Mucosa of stomach (tissue), 1 donor: ENCODE results near the gene MLNR.

Experiments
- H3K27me3 ChIP-seq: one replicate; pipeline ENCODE4 v1.7.0; 2013; ENCODE audit warnings: mild to moderate bottlenecking, low read length; ENCODE audit not compliant: control insufficient read depth, insufficient read depth
- H3K36me3 ChIP-seq: one replicate; pipeline ENCODE4 v1.7.0; 2013; ENCODE audit warnings: low read length; ENCODE audit not compliant: control insufficient read depth, insufficient read depth
- H3K4me1 ChIP-seq: one replicate; pipeline ENCODE4 v1.7.0; 2013; ENCODE audit warnings: mild to moderate bottlenecking, low read length; ENCODE audit not compliant: control insufficient read depth, insufficient read depth
- H3K4me3 ChIP-seq: one replicate; pipeline ENCODE4 v1.7.0; 2013; ENCODE audit warnings: low read length
- H3K9ac ChIP-seq: one replicate; pipeline ENCODE4 v1.7.0; 2013; ENCODE audit warnings: mild to moderate bottlenecking, low read length, moderate library complexity
- H3K9me3 ChIP-seq: one replicate; pipeline ENCODE4 v1.7.0; 2013; ENCODE audit warnings: mild to moderate bottlenecking, low read length, moderate library complexity; ENCODE audit not compliant: control insufficient read depth
- donor health status: Pancreatic carcinoma.

Gene MLNR

GRCh38 chr13:49258089-49258796 lies 38.1 kb downstream of the MLNR start:
- Histone ChIP-seq H3K9ac (no peak overlapping the region), H3K4me1 (no peaks in the 10 kb centered on the region), H3K27me3 (no peaks in the 10 kb centered on the region), H3K36me3 (no peaks in the 10 kb centered on the region), H3K9me3 (no peaks in the 10 kb centered on the region), H3K4me3 (no peak overlapping the region)

- H3K4me1 ChIP-seq: no peaks in the 10 kb centered on the region
- H3K4me3 ChIP-seq: no peak overlapping the region
- no peaks in the 10 kb centered on the region for H3K9me3 ChIP-seq
- H3K36me3 ChIP-seq: no peaks in the 10 kb centered on the region
- no peaks in the 10 kb centered on the region for H3K27me3 ChIP-seq
- H3K9ac ChIP-seq: no peak overlapping the region
Observed at GRCh38 chr13:49259586-49259985, 39.4 kb downstream of the MLNR start.

GRCh38 chr13:49262634-49263033 lies 42.5 kb downstream of the MLNR start:
- Histone ChIP-seq H3K9ac (no peak overlapping the region), H3K9me3 (no peaks in the 10 kb centered on the region), H3K27me3 (no peaks in the 10 kb centered on the region), H3K4me1 (no peaks in the 10 kb centered on the region), H3K36me3 (no peaks in the 10 kb centered on the region), H3K4me3 (no peak overlapping the region)

- Histone ChIP-seq H3K27me3 (no peaks in the 10 kb centered on the region), H3K9ac (no peak overlapping the region), H3K9me3 (no peaks in the 10 kb centered on the region), H3K4me1 (no peaks in the 10 kb centered on the region), H3K36me3 (no peaks in the 10 kb centered on the region), H3K4me3 (no peak overlapping the region)
Observed at GRCh38 chr13:49265822-49266221, 45.7 kb downstream of the MLNR start.

GRCh38 chr13:49271264-49271663 lies 51.1 kb downstream of the MLNR start:
- no peak overlapping the region for H3K4me3 ChIP-seq
- no peaks in the 10 kb centered on the region for H3K4me1 ChIP-seq
- no peaks in the 10 kb centered on the region for H3K27me3 ChIP-seq
- H3K9me3 ChIP-seq: no peaks in the 10 kb centered on the region
- no peak overlapping the region for H3K9ac ChIP-seq
- H3K36me3 ChIP-seq: no peaks in the 10 kb centered on the region
